Activated naive CD4-positive, alpha-beta T cell treated with anti-CD3 and anti-CD28 coated beads for 36 hours (primary cell): ENCODE measurements around the gene PRUNE2. TPM values are rescaled to one million over a fixed set of nuclear protein-coding genes. Genes with fewer than 3 reads are reported as not detected.

Experiments used
- CTCF ChIA-PET: fragments of 350-600 bp; sonication (Branson Sonifier 250); formaldehyde crosslinking; loops from one replicate; lab custom pipeline; 2021; ENCODE audit warnings: antibody characterized with exemption; lab: Charles Lee
- DNase-seq: peaks from one replicate; pipeline ENCODE4 v3.0.0-alpha.2; 2020
- H3K27ac Mint-ChIP-seq: one replicate; pipeline ENCODE4 v1.8.0; 2021; ENCODE audit warnings: mild to moderate bottlenecking, mixed read lengths
- H3K27me3 Mint-ChIP-seq: one replicate; pipeline ENCODE4 v1.8.0; 2021; ENCODE audit warnings: low read depth, mixed read lengths
- H3K36me3 Mint-ChIP-seq: one replicate; pipeline ENCODE4 v1.8.0; 2021; ENCODE audit warnings: low read depth, mixed read lengths
- H3K4me1 Mint-ChIP-seq: one replicate; pipeline ENCODE4 v1.8.0; 2021; ENCODE audit warnings: low read depth, mixed read lengths
- H3K4me3 Mint-ChIP-seq: one replicate; pipeline ENCODE4 v1.8.0; 2021; ENCODE audit warnings: mild to moderate bottlenecking, moderate library complexity, mixed read lengths
- H3K9me3 Mint-ChIP-seq: one replicate; pipeline ENCODE4 v1.8.0; 2021; ENCODE audit warnings: mixed read lengths
- intact Hi-C: fragments of 100-400 bp; cut with micrococcal nuclease; formaldehyde crosslinking; loops from one replicate; pipeline ENCODE4 v1.15.1; 2023
- total RNA-seq, 2 experiments: library from RNA; stranded (reverse); gene quantifications; one replicate each; pipeline ENCODE4 v1.2.3, GENCODE V29; 2021

PRUNE2 gene
- total RNA-seq, 2 experiments from 2014 or later, result 0.38 TPM; not detected in 1

DNA sequence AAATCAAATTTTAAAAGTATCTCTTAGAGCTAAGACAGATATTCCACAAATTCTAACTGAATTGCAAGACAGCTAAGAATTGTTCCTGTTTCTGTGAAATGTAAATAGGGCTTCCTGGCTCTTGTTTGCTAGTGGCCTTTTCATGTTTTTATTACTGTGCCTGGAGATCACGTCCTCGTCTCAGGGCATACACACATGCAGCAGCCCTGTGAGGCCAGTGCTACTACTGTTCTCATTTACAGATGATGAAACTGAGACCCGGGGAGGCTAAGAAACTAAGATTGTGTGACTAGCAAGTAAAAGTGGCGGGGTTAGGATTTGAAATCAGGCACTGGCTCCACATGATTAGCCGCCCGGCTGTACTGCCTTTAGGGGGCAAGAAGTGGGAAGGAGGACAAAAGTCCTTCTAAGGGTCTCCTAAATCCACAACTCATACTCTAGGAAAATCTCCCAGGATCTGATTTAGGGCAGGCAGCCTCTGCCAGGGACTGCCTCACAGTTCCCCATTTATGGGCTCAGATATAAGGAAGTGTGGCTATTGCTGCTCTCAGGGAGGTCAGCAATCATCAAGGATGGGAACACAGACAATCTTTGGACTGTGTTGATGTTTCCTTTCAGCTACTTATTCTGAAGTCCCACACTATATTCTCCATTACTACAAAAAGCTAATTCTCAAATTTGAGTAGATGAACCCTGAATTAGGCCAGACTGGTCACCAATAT is 7.9 kb downstream of the PRUNE2 start:
- peaks cover 31% of the 10 kb centered on the region for H3K27me3 Mint-ChIP-seq
- H3K27ac Mint-ChIP-seq, result no peak overlapping the region
- no peak for DNase-seq
- no peak overlapping the region for H3K4me3 Mint-ChIP-seq
- no peaks in the 10 kb centered on the region for H3K4me1 Mint-ChIP-seq
- CTCF ChIA-PET, result no interaction called here
- H3K9me3 Mint-ChIP-seq, result no peaks in the 10 kb centered on the region
- intact Hi-C loops, result no loop called here
- H3K36me3 Mint-ChIP-seq, result no peaks in the 10 kb centered on the region

DNA sequence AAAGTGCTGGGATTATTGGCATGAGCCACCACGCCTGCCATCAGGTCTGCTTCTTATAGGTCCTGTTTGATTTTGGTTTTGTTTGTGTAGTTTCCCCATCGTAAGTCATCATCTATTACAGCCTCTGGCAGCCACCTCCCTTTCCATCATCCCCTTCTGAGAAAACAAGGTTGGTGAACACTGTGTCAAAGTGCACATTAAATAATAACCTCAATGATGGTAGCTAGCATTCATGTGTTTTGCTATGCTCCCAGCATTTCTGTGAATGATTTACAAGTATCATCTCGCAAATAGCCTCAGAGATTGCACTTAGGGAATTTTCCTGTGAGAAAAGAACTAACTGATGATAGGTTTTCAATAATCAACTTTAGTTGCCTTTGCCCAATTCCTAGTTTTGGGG is 9.9 kb downstream of the PRUNE2 start:
- no peaks in the 10 kb centered on the region for H3K4me1 Mint-ChIP-seq
- H3K36me3 Mint-ChIP-seq, result no peaks in the 10 kb centered on the region
- H3K4me3 Mint-ChIP-seq, result no peak overlapping the region
- H3K9me3 Mint-ChIP-seq, result no peaks in the 10 kb centered on the region
- H3K27ac Mint-ChIP-seq, result no peak overlapping the region
- H3K27me3 Mint-ChIP-seq, result peaks cover 24% of the 10 kb centered on the region
- intact Hi-C loops, result no loop called here
- DNase-seq, result no peak
- CTCF ChIA-PET, result no interaction called here

GRCh38 chr9:76895186-76895585 is 10.7 kb downstream of the PRUNE2 start:
- intact Hi-C loops, result no loop called here
- H3K27me3 Mint-ChIP-seq, result peaks cover 20% of the 10 kb centered on the region
- no peak for DNase-seq

GRCh38 chr9:76894198-76894597 is 11.7 kb downstream of the PRUNE2 start:
- Mint-ChIP-seq H3K27ac (no peak overlapping the region), H3K4me1 (no peaks in the 10 kb centered on the region), H3K36me3 (no peaks in the 10 kb centered on the region), H3K9me3 (no peaks in the 10 kb centered on the region), H3K4me3 (no peak overlapping the region), H3K27me3 (peaks cover 12% of the 10 kb centered on the region)
- CTCF ChIA-PET, result no interaction called here
- DNase-seq, result no peak
- intact Hi-C loops, result no loop called here

More at GRCh38 chr9:76895186-76895585, 10.7 kb downstream of the PRUNE2 start:
- H3K36me3 Mint-ChIP-seq, result no peaks in the 10 kb centered on the region
- CTCF ChIA-PET, result no interaction called here
- H3K27ac Mint-ChIP-seq, result no peak overlapping the region
- no peak overlapping the region for H3K4me3 Mint-ChIP-seq
- no peaks in the 10 kb centered on the region for H3K4me1 Mint-ChIP-seq
- no peaks in the 10 kb centered on the region for H3K9me3 Mint-ChIP-seq

GRCh38 chr9:76893395-76893932 is 12.4 kb downstream of the PRUNE2 start:
- no peak overlapping the region for H3K27ac Mint-ChIP-seq
- no peak overlapping the region for H3K4me3 Mint-ChIP-seq
- no peak for DNase-seq
- CTCF ChIA-PET, result no interaction called here
- H3K9me3 Mint-ChIP-seq, result no peaks in the 10 kb centered on the region
- no peaks in the 10 kb centered on the region for H3K36me3 Mint-ChIP-seq
- peaks cover 7% of the 10 kb centered on the region for H3K27me3 Mint-ChIP-seq
- intact Hi-C loops, result no loop called here
- no peaks in the 10 kb centered on the region for H3K4me1 Mint-ChIP-seq

DNA sequence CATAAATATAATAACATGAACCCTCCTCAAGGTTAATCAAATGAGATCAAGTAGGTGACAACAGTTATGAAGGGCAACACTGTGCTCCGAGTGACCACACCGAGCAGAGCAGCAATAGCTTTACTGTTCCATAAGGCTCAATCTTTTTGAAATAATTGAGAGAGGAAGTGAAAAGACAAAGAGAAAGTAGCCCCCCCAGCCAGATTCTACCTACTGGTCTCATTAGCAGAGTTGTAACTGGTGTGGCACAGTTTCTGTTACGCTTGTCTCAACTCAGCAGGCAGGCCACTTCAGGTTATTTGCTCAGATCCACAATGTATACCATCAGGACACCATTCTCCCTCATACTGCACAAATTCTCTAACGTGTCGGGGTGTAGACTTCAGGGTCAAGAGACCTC is 14.0 kb downstream of the PRUNE2 start:
- DNase-seq, result no peak
- Mint-ChIP-seq H3K27ac (no peak overlapping the region), H3K9me3 (no peaks in the 10 kb centered on the region), H3K4me1 (no peaks in the 10 kb centered on the region), H3K4me3 (no peak overlapping the region), H3K36me3 (no peaks in the 10 kb centered on the region), H3K27me3 (peaks cover 4% of the 10 kb centered on the region)
- intact Hi-C loops, result no loop called here
- CTCF ChIA-PET, result no interaction called here

GRCh38 chr9:76891279-76891678 is 14.6 kb downstream of the PRUNE2 start:
- Mint-ChIP-seq H3K4me1 (no peaks in the 10 kb centered on the region), H3K9me3 (no peaks in the 10 kb centered on the region), H3K27ac (no peak overlapping the region), H3K36me3 (no peaks in the 10 kb centered on the region), H3K27me3 (no peaks in the 10 kb centered on the region), H3K4me3 (no peak overlapping the region)
- CTCF ChIA-PET, result no interaction called here
- DNase-seq, result no peak
- intact Hi-C loops, result no loop called here

GRCh38 chr9:76887951-76888350 is 18.0 kb downstream of the PRUNE2 start:
- Mint-ChIP-seq H3K36me3 (no peaks in the 10 kb centered on the region), H3K4me1 (no peaks in the 10 kb centered on the region), H3K9me3 (no peaks in the 10 kb centered on the region), H3K27ac (no peak overlapping the region), H3K4me3 (no peak overlapping the region), H3K27me3 (no peaks in the 10 kb centered on the region)
- no peak for DNase-seq
- intact Hi-C loops, result no loop called here
- CTCF ChIA-PET, result no interaction called here

- CTCF ChIA-PET, result no interaction called here
- Mint-ChIP-seq H3K27me3 (no peaks in the 10 kb centered on the region), H3K4me3 (no peak overlapping the region)
These were observed 18.7 kb downstream of the PRUNE2 start for GRCh38 chr9:76887003-76887821.

DNA sequence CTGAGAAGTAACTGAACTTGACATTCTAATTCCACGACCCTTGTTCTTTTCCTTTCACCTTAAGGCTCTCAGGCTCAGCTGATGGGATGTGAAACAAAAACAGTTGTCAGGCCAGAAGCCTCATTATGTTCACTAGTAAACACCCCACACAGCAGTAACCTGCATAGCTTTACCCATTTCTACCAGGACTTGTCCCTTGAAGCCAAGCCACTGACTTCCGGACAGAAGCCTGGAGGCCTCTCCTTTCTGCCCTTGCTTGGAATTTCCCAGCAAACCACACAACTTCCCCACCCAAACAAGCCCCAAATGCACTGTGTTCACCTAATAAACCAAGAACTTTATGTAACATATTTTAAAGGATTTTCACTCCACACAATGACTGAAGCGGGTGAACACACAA is 19.6 kb downstream of the PRUNE2 start:
- intact Hi-C loops, result no loop called here
- Mint-ChIP-seq H3K4me3 (no peak overlapping the region), H3K9me3 (no peaks in the 10 kb centered on the region), H3K36me3 (no peaks in the 10 kb centered on the region), H3K4me1 (no peaks in the 10 kb centered on the region), H3K27ac (no peak overlapping the region), H3K27me3 (no peaks in the 10 kb centered on the region)
- CTCF ChIA-PET, result interaction anchor here (0.7 kb wide), 1 partner anchor 17 kb away, joined by 4 read pairs; no protein-coding TSS in a partner anchor
- no peak for DNase-seq

More at GRCh38 chr9:76887003-76887821, 18.7 kb downstream of the PRUNE2 start:
- H3K4me1 Mint-ChIP-seq, result no peaks in the 10 kb centered on the region
- H3K27ac Mint-ChIP-seq, result no peak overlapping the region
- intact Hi-C loops, result no loop called here
- no peak for DNase-seq
- H3K9me3 Mint-ChIP-seq, result no peaks in the 10 kb centered on the region
- no peaks in the 10 kb centered on the region for H3K36me3 Mint-ChIP-seq

DNA sequence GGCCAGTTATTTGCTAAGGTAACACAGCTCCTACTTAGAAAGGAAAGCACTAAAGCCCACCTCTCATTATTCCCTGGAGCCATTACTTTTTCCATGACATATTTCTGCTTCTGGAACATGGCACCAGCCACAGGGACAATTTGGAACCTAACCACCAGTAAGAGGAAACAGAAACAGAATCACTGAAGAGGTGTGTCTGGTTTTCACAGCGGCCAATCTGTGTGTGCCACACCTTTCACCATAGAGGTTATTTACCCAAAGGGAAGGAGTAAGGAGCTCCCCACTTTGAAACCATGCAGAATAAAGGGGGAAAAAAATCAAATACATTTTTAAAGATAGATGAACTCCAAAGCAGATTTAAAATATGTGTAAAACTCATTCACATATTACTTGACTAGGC is 21.1 kb downstream of the PRUNE2 start:
- CTCF ChIA-PET, result interaction anchor here (0.6 kb wide), 1 partner anchor 88 kb away, joined by 3 read pairs; no protein-coding TSS in a partner anchor
- DNase-seq, result no peak
- intact Hi-C loops, result no loop called here
- Mint-ChIP-seq H3K9me3 (no peaks in the 10 kb centered on the region), H3K36me3 (no peaks in the 10 kb centered on the region), H3K4me1 (no peaks in the 10 kb centered on the region), H3K27me3 (no peaks in the 10 kb centered on the region), H3K27ac (no peak overlapping the region), H3K4me3 (no peak overlapping the region)

GRCh38 chr9:76883341-76883855 is 22.5 kb downstream of the PRUNE2 start:
- DNase-seq, result no peak
- CTCF ChIA-PET, result no interaction called here
- no peak overlapping the region for H3K27ac Mint-ChIP-seq
- no peaks in the 10 kb centered on the region for H3K4me1 Mint-ChIP-seq
- H3K9me3 Mint-ChIP-seq, result no peaks in the 10 kb centered on the region
- H3K27me3 Mint-ChIP-seq, result no peaks in the 10 kb centered on the region
- no peaks in the 10 kb centered on the region for H3K36me3 Mint-ChIP-seq
- intact Hi-C loops, result no loop called here
- no peak overlapping the region for H3K4me3 Mint-ChIP-seq
